GM19025 (cell line): ENCODE data around the gene TTC13.

Experiments
- ATAC-seq: cut with Tn5 transposase; IDR thresholded peaks from one replicate; pipeline ENCODE4 v1.9.1; 2021; ENCODE audit warnings: mild to moderate bottlenecking, low read depth, moderate library complexity; ENCODE audit not compliant: unreplicated experiment

TTC13 gene

GRCh38 chr1:230910755-230911117 is 67.9 kb downstream of the TTC13 start:
- no peak for ATAC-seq

- ATAC-seq, result no peak
These were observed 68.5 kb downstream of the TTC13 start for GRCh38 chr1:230909974-230910754.

GRCh38 chr1:230907472-230908205 is 71.0 kb downstream of the TTC13 start:
- ATAC-seq, result no peak

GRCh38 chr1:230906226-230906625 is 72.4 kb downstream of the TTC13 start:
- no peak for ATAC-seq

- no peak for ATAC-seq
These were observed 72.9 kb downstream of the TTC13 start for GRCh38 chr1:230905733-230906132.

- ATAC-seq, result no peak
These were observed 76.2 kb downstream of the TTC13 start for GRCh38 chr1:230902349-230902923.

- ATAC-seq, result no peak
These were observed 77.0 kb downstream of the TTC13 start for GRCh38 chr1:230901671-230902070.

GRCh38 chr1:230900984-230901383 is 77.7 kb downstream of the TTC13 start:
- ATAC-seq, result no peak

GRCh38 chr1:230899841-230900251 is 78.8 kb downstream of the TTC13 start:
- ATAC-seq, result no peak

- no peak for ATAC-seq
These were observed 79.9 kb downstream of the TTC13 start for GRCh38 chr1:230898748-230899147.

GRCh38 chr1:230898144-230898543 is 80.5 kb downstream of the TTC13 start:
- no peak for ATAC-seq

GRCh38 chr1:230896779-230897178 is 81.9 kb downstream of the TTC13 start:
- no peak for ATAC-seq

- no peak for ATAC-seq
These were observed 83.2 kb downstream of the TTC13 start for GRCh38 chr1:230895452-230895851.

GRCh38 chr1:230894664-230895063 is 84.0 kb downstream of the TTC13 start:
- ATAC-seq, result no peak

- ATAC-seq, result no peak
These were observed 84.6 kb downstream of the TTC13 start for GRCh38 chr1:230894032-230894431.

GRCh38 chr1:230892018-230892491 is 86.6 kb downstream of the TTC13 start:
- peak; percentile 46 for ATAC-seq

- no peak for ATAC-seq
These were observed 87.2 kb downstream of the TTC13 start for GRCh38 chr1:230891413-230891812.

GRCh38 chr1:230884646-230885045 is 94.0 kb downstream of the TTC13 start:
- no peak for ATAC-seq

- no peak for ATAC-seq
These were observed 94.7 kb downstream of the TTC13 start for GRCh38 chr1:230883967-230884366.

GRCh38 chr1:230879778-230880177 is 98.9 kb downstream of the TTC13 start:
- ATAC-seq, result no peak

- ATAC-seq, result no peak
These were observed 100.1 kb downstream of the TTC13 start for GRCh38 chr1:230878591-230878990.
